B cell (primary cell): ENCODE data around the gene KCNK4.
A peak's percentile ranks its signal among the peaks of the same experiment; 100 is the strongest.

Experiments
- EZH2 ChIP-seq: IDR thresholded peaks from 2 replicates; pipeline ENCODE4 v1.6.1; 2012; ENCODE audit warnings: borderline replicate concordance, low read depth, mild to moderate bottlenecking, moderate library complexity, low read length; ENCODE audit not compliant: insufficient read depth, poor library complexity, severe bottlenecking
- TF ChIP-seq, protein P1 (sequence below): fragments of 200-600 bp; IDR thresholded peaks from one replicate; pipeline ENCODE4 v1.8.0; 2022; ENCODE audit warnings: antibody characterized with exemption, mild to moderate bottlenecking

DNA sequence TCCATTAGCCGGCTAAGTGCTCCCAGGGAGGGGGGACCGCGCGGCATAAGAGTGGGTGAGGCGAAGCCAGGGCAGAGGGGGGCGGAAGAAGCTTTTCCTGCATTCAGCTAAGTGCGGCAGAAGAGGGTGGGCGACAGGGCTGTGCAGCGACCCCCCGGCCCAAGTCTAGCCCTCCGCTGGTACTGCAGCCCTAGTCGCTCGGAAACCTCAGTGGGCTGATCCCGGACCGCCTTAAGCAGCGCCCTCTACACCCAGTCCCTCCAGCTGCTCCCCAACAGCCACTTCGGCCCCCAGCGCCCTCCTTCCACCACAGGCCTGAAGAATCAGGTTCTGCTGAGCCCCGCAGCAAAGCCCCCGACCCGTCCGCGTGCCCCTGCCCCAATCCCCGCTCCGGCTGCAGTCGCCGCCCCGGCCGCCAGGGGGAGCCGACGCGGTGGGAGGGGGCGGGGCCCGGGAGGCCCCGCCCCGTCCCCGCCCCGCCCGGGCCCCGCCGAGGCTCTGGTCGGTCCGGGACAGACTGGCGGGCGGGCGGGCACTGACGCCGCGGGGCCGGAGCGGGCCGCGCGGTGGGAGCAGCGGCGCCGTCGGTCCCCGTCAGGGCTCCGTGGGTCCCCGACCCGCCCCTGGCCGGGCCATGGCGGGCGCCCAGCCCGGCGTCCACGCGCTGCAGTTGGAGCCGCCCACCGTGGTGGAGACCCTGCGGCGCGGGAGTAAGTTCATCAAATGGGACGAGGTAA, 39.9 kb upstream of the KCNK4 start, which contains the start of gene PLCB3:
- TF ChIP-seq EZH2, result no peak
- TF ChIP-seq, protein P1, sequence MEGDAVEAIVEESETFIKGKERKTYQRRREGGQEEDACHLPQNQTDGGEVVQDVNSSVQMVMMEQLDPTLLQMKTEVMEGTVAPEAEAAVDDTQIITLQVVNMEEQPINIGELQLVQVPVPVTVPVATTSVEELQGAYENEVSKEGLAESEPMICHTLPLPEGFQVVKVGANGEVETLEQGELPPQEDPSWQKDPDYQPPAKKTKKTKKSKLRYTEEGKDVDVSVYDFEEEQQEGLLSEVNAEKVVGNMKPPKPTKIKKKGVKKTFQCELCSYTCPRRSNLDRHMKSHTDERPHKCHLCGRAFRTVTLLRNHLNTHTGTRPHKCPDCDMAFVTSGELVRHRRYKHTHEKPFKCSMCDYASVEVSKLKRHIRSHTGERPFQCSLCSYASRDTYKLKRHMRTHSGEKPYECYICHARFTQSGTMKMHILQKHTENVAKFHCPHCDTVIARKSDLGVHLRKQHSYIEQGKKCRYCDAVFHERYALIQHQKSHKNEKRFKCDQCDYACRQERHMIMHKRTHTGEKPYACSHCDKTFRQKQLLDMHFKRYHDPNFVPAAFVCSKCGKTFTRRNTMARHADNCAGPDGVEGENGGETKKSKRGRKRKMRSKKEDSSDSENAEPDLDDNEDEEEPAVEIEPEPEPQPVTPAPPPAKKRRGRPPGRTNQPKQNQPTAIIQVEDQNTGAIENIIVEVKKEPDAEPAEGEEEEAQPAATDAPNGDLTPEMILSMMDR, result peak; percentile 78
